Activated T-cell treated with anti-CD3 and anti-CD28 coated beads for 48 hours (primary cell): ENCODE measurements around the gene APP.
A peak's percentile ranks its signal among the peaks of the same experiment; 100 is the strongest.

Experiments used
- DNase-seq: peaks from one replicate; pipeline ENCODE4 v3.0.0-alpha.2; 2020; ENCODE audit warnings: low read depth

APP gene

DNA sequence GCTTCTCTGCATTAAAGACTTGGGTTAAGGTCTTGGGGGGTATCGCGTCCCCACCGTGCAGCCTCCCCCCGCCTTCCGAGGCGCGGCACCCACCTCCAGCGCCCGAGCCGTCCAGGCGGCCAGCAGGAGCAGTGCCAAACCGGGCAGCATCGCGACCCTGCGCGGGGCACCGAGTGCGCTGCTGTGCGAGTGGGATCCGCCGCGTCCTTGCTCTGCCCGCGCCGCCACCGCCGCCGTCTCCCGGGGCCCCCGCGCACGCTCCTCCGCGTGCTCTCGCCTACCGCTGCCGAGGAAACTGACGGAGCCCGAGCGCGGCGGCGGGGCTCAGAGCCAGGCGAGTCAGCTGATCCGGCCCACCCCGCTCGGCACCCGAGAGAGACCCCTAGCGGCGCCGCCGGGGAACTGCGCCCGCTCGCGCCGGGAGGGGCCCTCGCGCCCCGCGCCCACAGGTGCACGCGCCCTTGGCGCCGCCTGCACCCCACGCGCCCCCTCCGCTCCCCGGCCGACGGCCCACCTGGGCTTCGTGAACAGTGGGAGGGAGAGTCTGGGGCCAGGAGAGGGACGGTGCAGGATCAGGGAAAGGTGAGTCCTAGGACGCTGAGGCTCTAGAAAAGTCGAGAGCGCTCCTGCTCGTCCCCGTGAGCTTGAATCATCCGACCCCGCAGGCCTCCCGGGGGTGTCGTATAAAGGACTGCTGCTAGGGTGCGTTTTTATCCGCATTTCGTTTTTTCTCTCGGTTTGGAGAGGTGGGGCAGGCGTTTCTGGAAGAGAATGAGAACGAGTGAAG, at the start of gene APP:
TSS of gene APP (minus strand) at position 300 of the 787 bp plus-strand sequence. CDS start at position 150, 150 bp downstream.
- peak; percentile 89 for DNase-seq

DNA sequence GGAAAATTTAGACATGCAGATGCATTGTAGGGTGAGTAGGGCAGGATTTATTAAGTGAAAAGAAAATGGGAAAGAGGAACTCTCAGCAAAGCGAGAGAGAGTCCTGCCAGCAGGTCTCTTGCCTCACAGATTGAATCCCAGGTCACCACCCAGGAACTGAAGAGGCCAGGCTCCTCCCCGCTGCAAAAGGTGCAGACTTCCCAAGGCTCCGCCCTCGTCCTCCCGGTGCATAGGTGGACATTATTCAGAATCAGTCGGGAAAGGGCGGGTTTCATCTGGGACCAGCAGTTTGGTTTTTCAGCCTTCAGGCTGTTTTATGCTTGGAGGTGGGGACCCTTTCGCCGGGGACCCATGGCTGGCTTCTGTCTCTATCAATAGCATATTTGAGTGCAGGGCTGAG, 41.6 kb upstream of the APP start:
- DNase-seq: no peak

DNA sequence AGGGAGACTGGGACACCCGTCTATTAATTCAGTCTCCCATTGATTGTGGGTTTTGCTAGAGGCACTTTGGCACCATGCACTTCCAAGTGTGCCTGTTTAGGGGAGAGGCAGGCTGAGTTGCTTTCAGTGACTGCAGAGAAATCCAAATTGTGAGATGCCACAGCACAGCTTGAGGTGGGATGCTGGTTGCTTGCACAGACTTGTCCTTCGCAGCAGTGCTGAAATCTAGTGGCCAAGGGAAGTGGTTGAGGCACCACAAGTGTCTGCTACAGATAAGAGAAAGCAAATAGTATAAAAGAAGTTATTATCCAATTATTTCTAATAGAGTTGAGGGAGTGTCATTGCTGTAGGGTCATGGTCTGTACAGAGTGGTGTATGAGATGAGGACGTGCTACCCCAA, 40.0 kb upstream of the APP start:
- no peak for DNase-seq

GRCh38 chr21:26207021-26207420, 36.5 kb upstream of the APP start:
- no peak for DNase-seq

GRCh38 chr21:26199456-26199855, 28.9 kb upstream of the APP start:
- DNase-seq: no peak

- DNase-seq: no peak
These were observed 25.1 kb upstream of the APP start for GRCh38 chr21:26195708-26196107.

DNA sequence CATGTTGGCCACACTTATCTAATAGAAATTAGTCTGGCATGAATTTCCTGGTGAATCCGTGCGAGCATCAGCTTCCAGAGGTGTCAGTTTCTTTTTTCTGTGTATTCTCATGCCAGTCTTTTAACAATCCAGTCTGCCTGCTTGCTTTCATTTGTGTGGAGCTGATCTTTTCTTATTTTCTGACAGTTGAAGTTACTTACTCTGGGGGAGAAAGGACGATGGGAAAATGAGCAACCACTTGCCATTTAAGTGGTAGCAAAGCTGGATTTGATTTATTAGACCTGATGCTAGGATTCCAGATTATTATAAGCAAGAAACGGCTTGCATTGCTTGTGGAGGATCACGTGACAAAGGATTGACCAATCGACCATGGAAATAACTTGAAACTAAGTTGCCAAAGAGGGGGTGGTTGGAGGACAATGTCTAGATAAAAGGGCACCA, 24.3 kb upstream of the APP start:
- DNase-seq: no peak

- no peak for DNase-seq
These were observed 23.8 kb upstream of the APP start for GRCh38 chr21:26194326-26194725.

GRCh38 chr21:26191609-26192008, 21.0 kb upstream of the APP start:
- no peak for DNase-seq

DNA sequence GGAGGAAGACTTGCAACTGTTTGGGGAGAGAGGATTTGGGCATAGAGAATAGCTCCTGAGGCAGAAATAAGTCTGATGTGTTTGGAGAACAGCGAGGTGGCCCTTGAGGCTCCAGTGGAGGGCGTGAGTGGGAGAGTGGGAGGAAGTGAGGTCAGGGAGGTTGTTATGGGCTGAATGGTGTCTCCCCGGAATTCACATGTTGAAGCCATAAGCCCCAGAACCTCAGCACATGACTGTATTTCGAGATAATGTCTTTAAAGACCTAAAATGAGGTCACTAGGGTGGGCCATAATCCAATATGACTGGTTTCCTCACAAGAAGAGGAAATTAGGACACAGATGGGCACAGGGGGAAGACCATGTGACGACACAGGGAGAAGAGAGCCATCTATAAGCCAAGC, 17.9 kb upstream of the APP start:
- DNase-seq: no peak

GRCh38 chr21:26185446-26185845, 14.9 kb upstream of the APP start:
- DNase-seq: no peak

GRCh38 chr21:26185021-26185420, 14.5 kb upstream of the APP start:
- DNase-seq: no peak

DNA sequence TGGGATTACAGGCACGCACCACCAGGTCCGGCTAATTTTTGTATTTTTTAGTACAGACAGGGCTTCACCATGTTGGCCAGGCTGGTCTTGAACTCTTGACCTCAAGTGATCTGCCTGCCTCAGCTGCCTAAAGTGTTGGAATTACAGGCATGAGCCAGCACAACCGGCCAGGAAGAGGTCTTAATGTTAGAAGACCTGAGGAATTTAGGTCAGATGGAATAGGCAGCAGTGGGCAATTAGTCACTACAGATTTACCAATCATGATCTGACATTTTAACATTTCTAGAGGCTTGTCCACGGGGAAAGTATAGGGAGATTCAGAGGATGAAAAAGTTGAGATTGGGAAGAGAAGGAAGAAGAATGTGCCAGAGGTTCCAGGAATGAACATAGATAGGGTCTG, 8.9 kb upstream of the APP start:
- DNase-seq: no peak

GRCh38 chr21:26177746-26178426, 7.3 kb upstream of the APP start:
- no peak for DNase-seq

DNA sequence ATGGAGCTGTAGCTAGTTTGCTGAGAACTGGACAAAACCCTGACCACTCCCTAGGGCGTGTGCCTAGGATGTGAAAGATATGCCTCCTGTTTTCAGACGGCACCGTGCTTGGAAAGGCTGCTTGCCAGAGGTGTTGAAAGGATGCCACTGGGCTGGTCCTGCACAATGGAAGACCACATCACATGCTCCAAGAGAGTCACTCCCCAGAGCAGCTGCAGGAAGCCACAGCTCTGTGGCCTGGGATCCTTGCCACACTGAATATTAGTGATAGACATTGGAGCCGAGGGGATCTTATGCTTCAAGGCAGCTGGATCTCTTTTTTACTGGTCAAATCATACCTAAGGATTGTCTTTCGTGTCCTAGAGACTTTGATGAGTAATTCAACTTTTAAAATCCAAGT, 6.6 kb upstream of the APP start:
- DNase-seq: no peak

- DNase-seq: no peak
These were observed 909 bp upstream of the APP start for GRCh38 chr21:26171258-26172100.

- DNase-seq: peak; percentile 48
These were observed 729 bp downstream of the APP start for GRCh38 chr21:26169611-26170470.

- peak; percentile 12 for DNase-seq
These were observed 1.4 kb downstream of the APP start for GRCh38 chr21:26169061-26169610.

GRCh38 chr21:26168371-26168770, 2.2 kb downstream of the APP start:
- no peak for DNase-seq

GRCh38 chr21:26167593-26167992, 3.0 kb downstream of the APP start:
- no peak for DNase-seq

DNA sequence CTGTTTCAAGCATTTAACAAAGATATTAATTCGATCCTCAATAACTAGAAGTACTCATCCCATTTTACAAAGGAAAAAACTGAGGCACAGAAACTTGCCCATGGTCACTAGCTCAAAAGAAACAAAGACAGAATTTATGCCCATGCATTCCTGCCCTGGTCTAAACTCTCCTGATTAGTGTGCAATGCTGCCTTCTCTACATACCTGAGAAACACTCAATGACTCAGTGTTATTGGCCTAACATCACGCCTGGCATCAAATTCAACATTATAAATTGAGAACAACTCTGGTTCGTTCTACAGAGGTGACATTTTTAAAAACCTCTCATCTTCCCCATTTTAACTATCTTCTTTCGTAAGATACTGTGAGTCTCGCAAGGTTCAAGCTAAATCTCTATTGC, 5.2 kb downstream of the APP start:
- no peak for DNase-seq
